ENCODE results near the gene CLPSL2.
"Not testable (repeated sequence)": the region's sequence is repeated elsewhere in the genome, so short reads cannot be mapped to it uniquely, and the experiment has no call there.

CLPSL2 gene

GRCh38 chr6:35776364-35777215 is at the start of gene CLPSL2:
TSS of gene CLPSL2 (plus strand) at chr6:35776598. CDS start at chr6:35776619, 21 bp downstream.
- no peak for DNase-seq (ENCODE audit: low read depth in 2 of 2, low spot score in 1 of 2)

DNA sequence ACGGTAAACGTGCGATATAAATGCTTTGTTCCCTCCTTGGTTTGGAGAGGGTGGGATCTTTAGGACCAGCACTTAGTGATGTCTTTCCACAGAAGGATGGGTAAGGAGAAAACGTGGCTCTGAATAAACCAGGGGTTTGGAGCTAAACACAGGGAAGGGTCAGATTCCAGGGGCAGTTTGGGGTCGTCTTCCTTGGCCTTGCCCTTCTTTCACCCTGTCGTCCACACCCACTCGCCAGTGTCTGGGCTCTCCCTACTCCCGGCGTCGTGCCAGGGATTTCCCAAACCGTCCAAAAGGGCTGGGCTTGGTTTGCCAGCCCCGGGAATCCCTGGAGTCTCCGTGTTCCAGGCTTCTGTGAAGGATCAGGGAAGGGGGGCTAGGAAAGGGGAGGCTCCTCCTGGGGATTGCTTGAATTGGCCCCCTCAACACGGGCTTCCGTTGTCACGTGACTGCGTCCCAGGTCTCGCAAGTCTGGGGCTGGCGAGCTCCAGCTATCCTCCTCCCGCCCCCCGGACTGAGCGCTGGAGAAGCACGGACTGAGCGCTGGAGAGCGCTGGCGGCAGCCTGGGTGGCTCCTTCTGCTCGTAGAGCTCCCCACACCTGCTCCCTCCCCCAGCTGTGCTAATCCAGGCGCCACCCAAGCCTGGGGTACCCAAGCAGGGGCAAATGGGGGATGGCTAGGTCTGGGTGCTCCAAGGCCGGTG is 49.0 kb upstream of the CLPSL2 start:
- no peak for DNase-seq (ENCODE audit: low read depth in 2 of 2, low spot score in 1 of 2)

DNA sequence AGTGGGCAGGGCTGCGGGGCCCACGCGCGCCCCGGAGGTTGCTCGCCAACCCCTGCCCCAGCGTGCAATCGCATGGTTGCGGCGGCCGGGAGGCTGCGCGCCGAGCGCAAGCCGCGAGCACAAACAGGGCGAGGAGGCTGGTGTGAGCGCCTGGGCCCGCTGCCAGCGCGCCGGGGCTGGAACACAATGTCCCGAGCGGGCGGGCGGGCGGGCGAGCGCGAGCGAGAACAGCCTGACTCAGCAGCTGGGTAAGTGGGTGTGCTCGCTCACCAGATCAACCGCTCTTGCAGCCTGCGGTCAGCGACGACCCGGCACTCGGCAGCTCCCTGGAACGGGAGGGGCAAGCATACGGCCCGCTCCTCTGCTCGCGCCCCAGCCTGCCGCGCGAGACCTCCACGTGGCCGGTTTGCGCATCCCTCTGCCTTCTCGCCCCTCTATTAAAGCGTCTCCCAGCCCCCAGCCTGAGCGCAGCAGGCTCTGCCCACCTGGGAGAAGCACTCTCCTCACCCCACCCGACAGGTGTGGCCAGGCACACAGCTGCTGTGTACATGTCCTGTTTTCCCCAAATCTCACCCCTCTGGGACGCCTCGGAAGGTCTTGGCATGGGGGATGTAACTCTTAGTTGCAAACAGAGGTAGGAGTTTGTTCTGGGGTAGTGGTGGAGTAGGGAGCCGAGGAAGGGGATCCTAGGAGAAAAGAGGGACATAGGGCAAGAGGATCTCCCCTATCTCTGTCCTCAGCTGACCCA is 48.3 kb upstream of the CLPSL2 start:
- peak; percentile 50 to 78 for DNase-seq (ENCODE audit: low read depth in 2 of 2, low spot score in 1 of 2)

- DNase-seq (ENCODE audit: low read depth in 2 of 2, low spot score in 1 of 2): no peak
These were observed 47.4 kb upstream of the CLPSL2 start for GRCh38 chr6:35728683-35729678.

DNA sequence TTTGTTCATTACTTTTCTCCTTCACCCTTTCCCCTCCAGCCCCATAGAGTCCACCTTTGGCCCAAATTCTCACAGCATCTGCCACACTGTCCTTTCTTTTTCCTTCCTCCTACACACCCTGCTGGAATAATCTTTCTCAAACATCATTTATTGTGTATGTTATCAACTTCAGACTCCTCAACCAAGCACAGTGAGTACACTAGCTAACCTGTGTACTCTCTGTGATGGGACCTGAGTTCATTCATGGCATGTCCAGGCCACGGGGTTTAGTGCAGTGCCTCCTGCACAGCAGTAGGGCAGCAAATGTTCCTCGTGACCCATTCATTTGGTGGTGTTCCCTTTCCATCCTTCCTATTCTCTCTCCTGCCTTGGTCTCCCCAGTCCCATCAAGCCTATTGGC is 46.7 kb upstream of the CLPSL2 start:
- DNase-seq (ENCODE audit: low read depth in 2 of 2, low spot score in 1 of 2): no peak

- no peak for DNase-seq (ENCODE audit: low read depth in 2 of 2, low spot score in 1 of 2)
These were observed 45.5 kb upstream of the CLPSL2 start for GRCh38 chr6:35730745-35731413.

- peak; percentile 87 to 93 for DNase-seq (ENCODE audit: low read depth in 2 of 2, low spot score in 1 of 2)
These were observed 45.0 kb upstream of the CLPSL2 start for GRCh38 chr6:35731414-35731735.

DNA sequence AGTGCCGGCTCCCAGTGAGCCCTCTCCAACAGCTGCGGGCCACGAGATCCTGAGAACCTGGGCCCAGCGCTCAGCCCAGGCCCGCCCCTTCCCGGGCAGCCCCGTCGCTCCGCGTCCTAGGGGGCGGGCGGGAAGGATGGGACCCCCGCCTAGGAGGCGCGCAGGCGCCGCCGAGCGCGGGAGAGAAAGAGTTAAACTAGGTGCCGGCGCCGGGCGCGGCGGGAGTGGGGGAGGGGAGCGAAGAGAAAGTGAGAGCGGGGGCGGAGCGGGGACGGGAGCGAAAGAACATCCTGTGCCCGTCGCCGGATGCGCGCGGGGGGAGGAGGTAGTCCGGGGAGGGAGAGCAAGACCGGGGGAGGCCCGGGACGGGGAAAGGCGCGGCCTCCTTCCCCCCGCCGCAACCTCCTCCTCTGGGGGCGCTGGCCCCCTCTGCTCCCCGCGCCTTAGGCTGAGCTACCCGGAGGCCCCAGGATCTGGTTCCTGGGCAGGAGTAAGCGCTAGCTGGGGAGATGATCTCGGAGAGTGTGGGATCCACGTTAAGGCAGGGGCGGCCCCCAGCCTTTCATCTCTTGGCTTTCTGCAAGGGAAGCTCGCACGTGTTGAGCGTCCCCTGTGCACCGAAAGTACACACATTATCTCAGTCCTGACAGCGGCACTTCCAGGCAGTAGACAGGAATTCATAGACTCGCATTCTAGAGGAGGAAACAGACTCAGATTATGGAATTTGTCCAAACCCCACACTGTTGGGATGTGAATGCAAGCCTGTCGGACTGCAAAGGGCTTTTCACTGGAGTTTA is 44.5 kb upstream of the CLPSL2 start:
- peak; percentile 88 for DNase-seq (ENCODE audit: low read depth in 2 of 2, low spot score in 1 of 2)

DNA sequence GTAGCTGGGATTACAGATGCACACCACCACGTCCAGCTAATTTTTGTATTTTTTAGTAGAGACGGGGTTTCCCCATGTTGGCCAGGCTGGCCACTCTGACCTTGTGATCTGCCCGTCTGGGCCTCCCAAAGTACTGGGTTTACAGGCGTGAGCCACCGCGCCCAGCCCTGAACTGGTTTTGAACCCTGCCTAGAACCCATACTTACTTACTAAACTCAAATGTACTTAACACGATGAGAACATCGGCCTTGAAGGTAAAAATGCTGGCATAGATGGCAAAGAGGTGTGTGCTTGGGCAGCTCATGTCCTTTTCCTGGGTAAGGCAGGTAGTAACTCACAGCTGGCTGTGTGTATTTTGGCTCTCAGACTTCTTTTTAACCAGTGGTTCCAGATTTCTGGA is 42.8 kb upstream of the CLPSL2 start:
- no peak for DNase-seq (ENCODE audit: low read depth in 2 of 2, low spot score in 1 of 2)

GRCh38 chr6:35734319-35734718 is 42.1 kb upstream of the CLPSL2 start:
- DNase-seq (ENCODE audit: low read depth in 2 of 2, low spot score in 1 of 2): not testable (repeated sequence)

DNA sequence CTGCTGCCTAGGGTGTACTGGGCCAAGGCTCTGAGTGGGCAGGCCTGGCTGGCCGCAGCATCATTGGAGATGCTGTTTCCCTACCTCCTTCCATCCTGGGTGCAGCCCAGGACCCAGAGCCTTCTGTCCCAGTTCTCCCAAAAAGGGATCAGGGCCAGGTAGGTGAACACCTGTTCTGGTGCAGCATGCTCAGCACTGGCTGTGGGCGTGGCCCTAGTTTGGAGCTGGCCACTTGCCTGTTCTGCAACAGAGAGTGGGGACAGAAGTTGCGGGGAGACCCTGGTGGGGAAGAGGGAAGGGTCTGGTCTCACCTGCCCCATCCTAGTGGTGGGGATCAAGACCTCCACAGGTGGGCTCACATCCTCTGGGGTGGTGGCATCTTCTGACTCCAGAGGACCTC is 40.9 kb upstream of the CLPSL2 start:
- DNase-seq (ENCODE audit: low read depth in 2 of 2, low spot score in 1 of 2): no peak

DNA sequence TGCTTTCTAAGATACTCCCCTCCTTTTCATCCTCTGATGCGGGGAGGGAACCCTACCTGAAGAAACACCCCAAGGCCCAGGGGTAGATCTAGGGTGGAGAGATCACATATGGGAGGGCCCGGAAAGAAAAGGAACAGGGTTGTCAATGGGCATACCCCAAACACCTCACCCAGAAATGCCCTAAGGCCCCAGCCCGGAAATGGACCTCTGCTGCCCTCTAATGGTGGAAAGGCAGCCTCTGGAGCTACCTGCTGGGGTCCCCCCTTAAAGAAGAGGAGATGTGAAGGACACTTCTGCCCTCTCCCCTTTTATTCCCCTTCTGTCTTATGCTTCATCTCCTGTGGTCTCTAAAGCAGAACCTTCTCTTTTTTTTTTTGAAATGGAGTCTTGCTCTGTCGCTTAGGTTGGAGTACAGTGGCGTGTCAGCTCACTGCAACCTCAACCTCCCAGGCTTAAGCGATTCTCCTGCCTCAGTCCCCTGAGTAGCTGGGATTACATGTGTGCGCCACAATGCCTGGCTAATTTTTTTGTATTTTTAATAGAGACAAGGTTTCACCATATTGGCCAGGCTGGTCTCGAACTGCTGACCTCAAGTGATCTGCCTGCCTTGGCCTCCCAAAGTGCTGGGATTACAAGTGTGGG is 40.0 kb upstream of the CLPSL2 start:
- DNase-seq (ENCODE audit: low read depth in 2 of 2, low spot score in 1 of 2): peak; percentile 72 to 85

DNA sequence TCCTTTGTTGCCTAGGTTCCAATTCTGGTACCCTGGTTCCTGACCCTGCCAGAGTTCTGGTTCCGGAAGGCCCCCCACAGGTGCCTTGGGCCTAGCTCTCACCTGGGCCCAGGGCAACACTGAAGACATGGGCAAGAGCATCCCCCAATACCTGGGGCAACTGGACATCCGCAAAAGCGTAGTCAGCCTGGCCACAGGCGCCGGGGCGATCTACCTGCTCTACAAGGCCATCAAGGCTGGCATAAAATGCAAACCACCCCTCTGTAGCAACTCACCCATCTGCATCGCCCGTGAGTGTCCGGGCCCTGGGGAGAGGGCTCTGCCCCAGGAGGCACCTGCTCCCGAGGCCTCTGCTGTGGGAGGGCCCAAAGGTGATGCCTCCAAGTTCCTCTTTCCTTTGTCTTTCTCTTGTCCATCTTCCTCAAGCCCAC is 39.4 kb upstream of the CLPSL2 start, which contains the start of gene ARMC12:
Gene ARMC12 (plus strand): TSS at position 51 of the 431 bp plus-strand sequence. CDS start 77 bp downstream, at position 128.
- no peak for DNase-seq (ENCODE audit: low read depth in 2 of 2, low spot score in 1 of 2)

DNA sequence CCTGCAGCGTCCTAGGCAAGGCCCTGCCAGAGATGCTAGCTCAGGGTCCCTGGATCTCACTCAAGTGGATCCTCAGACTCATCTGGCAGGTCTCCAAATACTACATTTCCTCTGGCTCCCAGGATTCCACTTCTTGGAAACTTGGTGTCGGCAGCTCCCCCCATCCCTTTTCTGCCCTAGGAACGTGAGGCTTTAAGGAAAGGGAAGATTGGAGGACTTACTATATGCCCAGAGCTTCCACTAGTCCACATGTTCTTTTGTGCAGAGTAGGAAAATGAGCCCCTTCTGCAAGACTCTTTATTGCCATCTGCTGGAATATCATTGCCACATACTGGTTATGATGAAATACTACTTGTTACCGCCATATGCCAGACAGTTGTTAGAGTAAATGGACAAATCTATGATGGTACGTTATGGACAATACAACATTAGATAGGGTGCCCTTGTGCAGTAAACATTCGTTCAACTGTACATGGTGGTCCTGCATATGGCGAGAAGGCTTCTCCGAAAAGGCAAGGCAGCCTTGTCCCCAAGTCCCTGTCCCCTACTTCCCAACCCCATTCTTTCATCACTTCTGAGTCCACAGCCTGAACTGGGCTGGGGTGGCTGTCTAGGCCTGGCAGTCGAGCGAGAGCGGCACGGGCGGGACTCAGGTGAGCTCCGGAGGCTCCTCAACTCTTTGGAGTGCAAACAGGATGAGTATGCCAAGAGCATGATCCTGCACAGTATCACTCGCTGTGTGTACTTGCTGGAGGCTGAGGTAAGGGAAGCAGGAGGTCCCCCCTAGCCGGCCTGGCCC is 38.8 kb upstream of the CLPSL2 start:
- no peak for DNase-seq (ENCODE audit: low read depth in 2 of 2, low spot score in 1 of 2)

GRCh38 chr6:35739645-35740524 is 36.5 kb upstream of the CLPSL2 start:
- DNase-seq (ENCODE audit: low read depth in 2 of 2, low spot score in 1 of 2): no peak

DNA sequence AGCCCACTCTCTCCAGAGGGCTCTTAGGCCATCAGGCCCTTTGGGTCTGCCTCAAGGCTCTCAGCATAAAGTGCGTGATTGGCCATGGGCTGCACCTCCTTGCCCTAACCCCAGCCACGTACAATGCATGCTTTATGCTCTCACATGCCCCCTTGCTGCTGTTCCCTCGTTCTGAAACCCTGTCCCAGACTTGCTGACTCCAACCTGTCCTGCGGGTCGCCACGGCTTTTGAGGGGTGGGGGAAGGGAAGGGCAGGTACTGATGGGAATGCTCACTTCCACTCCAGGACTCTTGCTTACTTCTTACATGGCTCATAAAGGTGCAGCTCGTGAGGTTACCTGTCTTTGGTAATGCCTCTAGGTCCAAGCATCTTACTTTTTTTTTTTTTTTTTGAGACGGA is 33.6 kb upstream of the CLPSL2 start:
- no peak for DNase-seq (ENCODE audit: low read depth in 2 of 2, low spot score in 1 of 2)

DNA sequence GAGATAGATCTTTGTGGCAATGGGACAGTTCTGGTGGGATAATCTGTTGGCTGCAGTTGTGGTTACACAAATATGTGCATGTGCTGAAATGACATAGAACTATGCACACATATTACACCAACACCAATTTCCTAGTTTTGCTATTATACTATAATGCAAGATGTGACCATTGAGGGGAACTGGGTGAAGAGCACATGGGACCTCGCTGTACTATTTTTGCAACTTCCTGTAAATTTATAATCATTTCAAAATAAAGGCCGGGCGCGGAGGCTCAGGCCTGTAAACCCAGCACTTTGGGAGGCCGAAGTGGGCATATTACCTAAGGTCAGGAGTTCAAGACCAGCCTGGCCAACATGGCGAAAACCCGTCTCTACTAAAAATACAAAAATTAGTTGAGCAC is 30.9 kb upstream of the CLPSL2 start:
- DNase-seq (ENCODE audit: low read depth in 2 of 2, low spot score in 1 of 2): no peak

Measured in stimulated activated CD8-positive, alpha-beta memory T cell treated with anti-CD3 and anti-CD28 coated beads, Interleukin-4, amount 100 ng/mL, for 4 hours (primary cell).